Central memory CD8-positive, alpha-beta T cell (primary cell): ENCODE measurements around the gene RND2.
"Not testable (repeated sequence)": the region's sequence is repeated elsewhere in the genome, so short reads cannot be mapped to it uniquely, and the experiment has no call there.

Experiments
- ATAC-seq: fragments of 150-1000 bp; cut with Tn5 transposase; replicated peaks from 2 replicates; pipeline ENCODE4 v1.10.0; 2022; ENCODE audit warnings: mild to moderate bottlenecking, moderate FRiP score, moderate number of reproducible peaks; ENCODE audit not compliant: poor library complexity, severe bottlenecking; ENCODE audit errors: extremely low read depth
- DNase-seq, 2 donors: peaks; one replicate each; pipeline ENCODE4 v3.0.0; 2021; ENCODE audit warnings: low spot score in 2 of 2
- H3K27ac Mint-ChIP-seq: one replicate; pipeline ENCODE4 v1.8.0; 2022; ENCODE audit warnings: low read depth, mild to moderate bottlenecking, moderate library complexity, mixed read lengths
- H3K27me3 Mint-ChIP-seq: one replicate; pipeline ENCODE4 v1.8.0; 2022; ENCODE audit warnings: mixed read lengths
- H3K36me3 Mint-ChIP-seq: one replicate; pipeline ENCODE4 v1.8.0; 2022; ENCODE audit warnings: mild to moderate bottlenecking, moderate library complexity, mixed read lengths; ENCODE audit not compliant: insufficient read depth
- H3K4me1 Mint-ChIP-seq: one replicate; pipeline ENCODE4 v1.8.0; 2022; ENCODE audit warnings: mixed read lengths
- H3K4me3 Mint-ChIP-seq: one replicate; pipeline ENCODE4 v1.8.0; 2022; ENCODE audit warnings: mild to moderate bottlenecking, moderate library complexity, mixed read lengths
- H3K9me3 Mint-ChIP-seq: one replicate; pipeline ENCODE4 v1.8.0; 2022; ENCODE audit warnings: mixed read lengths

Gene RND2, protein sequence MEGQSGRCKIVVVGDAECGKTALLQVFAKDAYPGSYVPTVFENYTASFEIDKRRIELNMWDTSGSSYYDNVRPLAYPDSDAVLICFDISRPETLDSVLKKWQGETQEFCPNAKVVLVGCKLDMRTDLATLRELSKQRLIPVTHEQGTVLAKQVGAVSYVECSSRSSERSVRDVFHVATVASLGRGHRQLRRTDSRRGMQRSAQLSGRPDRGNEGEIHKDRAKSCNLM

GRCh38 chr17:43024407-43025289 is at the start of gene RND2:
TSS of gene RND2 (plus strand) at chr17:43025231. CDS start at chr17:43025348, 117 bp downstream.
- DNase-seq (peak; percentile 64 to 66), ATAC-seq (peak; percentile 61)
- Mint-ChIP-seq H3K9me3 (no peaks in the 10 kb centered on the region), H3K27me3 (no peaks in the 10 kb centered on the region), H3K36me3 (peaks cover 13% of the 10 kb centered on the region), H3K4me3 (peak within 1 kb of the TSS; percentile 93), H3K4me1 (peaks cover 31% of the 10 kb centered on the region), H3K27ac (peak within 1 kb of the TSS; percentile 94)

DNA sequence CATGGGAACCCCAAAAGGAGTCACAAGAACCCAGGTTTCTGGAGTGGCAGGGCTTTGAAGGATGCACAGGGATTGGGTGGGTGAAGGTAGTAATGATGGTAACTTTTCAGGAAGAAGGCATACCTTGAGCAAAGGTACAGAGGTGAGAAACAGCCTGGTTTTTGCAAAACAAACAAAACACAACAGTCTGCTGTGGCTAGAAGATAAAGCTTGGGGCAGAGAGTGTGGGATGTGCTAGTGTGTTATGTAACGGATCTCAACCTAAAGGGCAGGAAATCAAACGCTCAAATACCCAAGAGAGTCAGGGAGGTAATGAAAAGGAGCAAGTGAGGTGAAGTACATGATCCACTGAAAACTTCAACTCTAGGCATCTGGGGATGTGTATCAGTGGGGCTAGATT is 49.8 kb upstream of the RND2 start:
- Mint-ChIP-seq H3K36me3 (peaks cover 8% of the 10 kb centered on the region), H3K27ac (no peak overlapping the region), H3K9me3 (no peaks in the 10 kb centered on the region), H3K4me1 (peaks cover 11% of the 10 kb centered on the region), H3K27me3 (no peaks in the 10 kb centered on the region), H3K4me3 (no peak overlapping the region)
- ATAC-seq (no peak), DNase-seq (no peak)

DNA sequence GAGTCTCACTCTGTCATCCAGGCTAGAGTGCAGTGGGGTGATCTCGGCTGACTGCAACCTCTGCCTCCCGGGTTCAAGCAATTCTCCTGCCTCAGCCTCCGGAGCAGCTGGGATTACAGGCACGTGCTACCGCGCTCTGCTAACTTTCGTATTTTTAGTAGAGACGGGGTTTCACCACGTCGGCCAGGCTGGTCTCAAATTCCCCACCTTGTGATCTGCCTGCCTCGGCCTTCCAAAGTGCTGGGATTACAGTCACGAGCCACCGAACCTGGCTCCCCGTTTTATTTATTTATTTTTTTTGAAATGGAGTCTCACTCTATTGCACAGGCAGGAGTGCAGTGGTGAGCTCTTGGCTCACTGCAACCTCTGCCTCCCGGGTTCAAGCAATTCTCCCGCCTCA is 49.3 kb upstream of the RND2 start:
- H3K36me3 Mint-ChIP-seq, H3K27ac Mint-ChIP-seq, H3K9me3 Mint-ChIP-seq, H3K4me3 Mint-ChIP-seq, H3K27me3 Mint-ChIP-seq, ATAC-seq, DNase-seq: not testable (repeated sequence)
- peaks cover 15% of the 10 kb centered on the region for H3K4me1 Mint-ChIP-seq

DNA sequence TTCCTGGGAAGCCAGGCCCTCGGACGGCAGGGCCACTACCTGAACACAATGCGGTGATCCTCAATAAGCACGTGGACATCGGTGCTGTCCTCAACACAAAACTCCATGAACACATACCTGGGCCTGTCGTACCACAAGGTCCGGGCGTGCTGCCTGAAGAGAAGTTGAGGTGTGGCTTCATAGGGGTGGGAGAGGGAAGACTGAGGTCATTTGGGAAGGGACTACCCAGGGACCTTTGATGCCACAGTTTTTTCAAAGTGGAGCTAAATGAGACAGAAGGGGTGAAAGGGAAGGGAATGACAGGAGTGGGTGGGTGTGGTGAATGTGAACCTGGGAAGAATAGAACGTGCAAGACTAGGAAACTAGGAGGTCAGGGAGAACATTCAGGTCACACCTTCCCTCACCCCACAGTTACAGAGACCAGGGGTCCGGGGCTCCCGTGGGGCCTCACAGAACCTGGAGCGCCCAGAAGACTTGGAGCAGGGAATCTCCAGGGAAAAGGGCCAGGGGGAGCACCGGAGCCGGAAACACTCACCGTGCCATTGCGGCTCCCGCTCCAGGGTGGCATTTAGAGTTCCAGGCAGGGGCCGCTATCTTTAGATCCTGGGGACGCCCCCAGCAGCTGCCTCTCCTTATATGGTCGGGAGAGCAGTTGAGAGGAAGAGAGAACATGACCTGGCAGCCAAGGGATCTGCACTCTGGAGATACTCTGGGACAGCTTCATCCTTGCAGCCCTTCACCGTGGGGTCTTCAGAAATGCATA is 45.3 kb upstream of the RND2 start, which contains the start of gene PTGES3L:
Gene PTGES3L (minus strand): TSS at position 570 of the 763 bp plus-strand sequence. CDS start 27 bp downstream, at position 543.
- Mint-ChIP-seq H3K27ac (peak within 1 kb of the TSS; percentile 92), H3K4me3 (peak within 1 kb of the TSS; percentile 96), H3K36me3 (peaks cover 26% of the 10 kb centered on the region), H3K9me3 (no peaks in the 10 kb centered on the region), H3K27me3 (no peaks in the 10 kb centered on the region), H3K4me1 (peaks cover 31% of the 10 kb centered on the region)
- DNase-seq (no peak), ATAC-seq (peak; percentile 20)

GRCh38 chr17:42980274-42980765 is 44.7 kb upstream of the RND2 start, which contains the start of gene RUNDC1:
TSS of gene RUNDC1 (plus strand) at chr17:42980565. CDS start at chr17:42980577, 12 bp downstream.
- ATAC-seq (peak; percentile 85), DNase-seq (peak; percentile 81 to 83)
- peak within 1 kb of the TSS; percentile 96 for H3K4me3 Mint-ChIP-seq
- H3K27me3 Mint-ChIP-seq, result no peaks in the 10 kb centered on the region
- peaks cover 30% of the 10 kb centered on the region for H3K36me3 Mint-ChIP-seq
- no peaks in the 10 kb centered on the region for H3K9me3 Mint-ChIP-seq
- peak within 1 kb of the TSS; percentile 92 for H3K27ac Mint-ChIP-seq
- peaks cover 31% of the 10 kb centered on the region for H3K4me1 Mint-ChIP-seq

DNA sequence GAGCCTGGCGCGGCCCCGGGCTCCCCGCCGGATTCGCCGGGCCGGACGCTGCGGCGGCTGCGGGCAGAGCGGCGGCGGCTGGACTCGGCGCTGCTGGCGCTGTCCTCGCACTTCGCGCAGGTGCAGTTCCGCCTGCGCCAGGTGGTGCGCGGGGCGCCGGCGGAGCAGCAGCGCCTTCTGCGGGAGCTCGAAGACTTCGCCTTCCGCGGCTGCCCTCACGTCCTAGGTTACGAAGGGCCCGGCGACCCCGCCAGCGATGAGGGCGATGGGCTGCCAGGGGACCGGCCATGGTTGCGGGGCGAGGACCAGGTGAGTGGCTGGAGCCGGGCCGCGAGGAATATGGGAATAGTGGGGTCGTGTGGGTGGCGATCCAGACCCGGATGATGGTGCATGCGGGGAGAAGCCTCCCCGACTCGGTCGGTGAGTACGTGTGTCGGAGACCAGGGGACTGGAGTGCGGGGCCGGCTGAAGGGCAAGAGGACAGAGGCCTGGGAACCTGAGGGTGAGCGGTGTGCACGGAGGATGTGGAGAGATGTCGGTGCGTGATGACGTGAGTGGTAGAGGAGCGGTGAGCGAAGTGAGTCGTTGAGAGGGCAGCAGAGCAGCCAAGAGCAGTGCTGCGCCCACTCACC is 44.1 kb upstream of the RND2 start:
- Mint-ChIP-seq H3K27ac (peak overlapping the region; percentile 92), H3K4me1 (peaks cover 31% of the 10 kb centered on the region), H3K27me3 (no peaks in the 10 kb centered on the region), H3K9me3 (no peaks in the 10 kb centered on the region), H3K36me3 (peaks cover 33% of the 10 kb centered on the region), H3K4me3 (peak overlapping the region; percentile 96)
- ATAC-seq (peak; percentile 70), DNase-seq (peak in 1 of 2 donors; percentile 33)

DNA sequence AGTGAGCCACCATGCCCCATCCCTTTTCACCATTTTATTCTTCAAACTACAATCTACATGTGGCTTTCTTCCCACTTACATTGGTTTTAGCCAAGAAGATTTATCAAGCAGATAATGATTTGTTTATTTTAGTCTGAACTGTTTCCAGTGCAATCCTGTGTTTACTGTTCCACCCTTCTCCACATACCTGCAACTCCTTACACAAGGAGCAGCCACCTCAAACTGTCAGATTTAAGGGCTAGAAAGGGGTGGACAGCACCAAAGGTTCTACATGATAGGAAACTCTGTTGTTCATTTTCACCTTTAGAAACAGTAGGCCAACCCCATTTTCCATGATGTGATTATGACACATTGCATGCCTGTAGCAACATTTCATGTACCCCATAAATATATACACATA is 42.8 kb upstream of the RND2 start:
- DNase-seq, result no peak
- H3K9me3 Mint-ChIP-seq, result no peaks in the 10 kb centered on the region
- H3K4me3 Mint-ChIP-seq, result peak overlapping the region; percentile 96
- H3K4me1 Mint-ChIP-seq, result peaks cover 31% of the 10 kb centered on the region
- no peaks in the 10 kb centered on the region for H3K27me3 Mint-ChIP-seq
- H3K36me3 Mint-ChIP-seq, result peaks cover 43% of the 10 kb centered on the region
- no peak for ATAC-seq
- H3K27ac Mint-ChIP-seq, result no peak overlapping the region

DNA sequence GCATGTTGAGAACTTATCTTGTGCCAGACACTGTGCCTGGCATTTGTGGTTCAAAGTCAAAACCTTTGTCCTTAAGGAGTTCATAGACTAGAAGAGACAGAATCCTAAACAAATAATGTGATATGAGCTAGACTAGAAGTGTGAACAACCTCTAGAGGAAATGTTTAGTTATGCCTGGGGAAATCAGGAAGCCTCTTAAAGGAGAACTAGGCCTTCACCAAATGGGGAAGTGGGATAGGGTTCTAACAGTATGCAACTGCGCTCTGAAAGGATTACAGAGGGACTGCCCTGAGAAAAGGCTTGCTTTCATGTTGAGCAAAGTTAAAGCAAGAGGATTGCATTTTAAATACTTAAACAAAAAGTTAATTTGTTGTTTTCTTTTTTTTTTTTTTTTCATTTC is 39.8 kb upstream of the RND2 start:
- Mint-ChIP-seq H3K4me1 (peaks cover 21% of the 10 kb centered on the region), H3K27ac (peak overlapping the region; percentile 82), H3K9me3 (no peaks in the 10 kb centered on the region), H3K36me3 (peaks cover 59% of the 10 kb centered on the region), H3K27me3 (no peaks in the 10 kb centered on the region), H3K4me3 (no peak overlapping the region)
- ATAC-seq (no peak), DNase-seq (no peak)

DNA sequence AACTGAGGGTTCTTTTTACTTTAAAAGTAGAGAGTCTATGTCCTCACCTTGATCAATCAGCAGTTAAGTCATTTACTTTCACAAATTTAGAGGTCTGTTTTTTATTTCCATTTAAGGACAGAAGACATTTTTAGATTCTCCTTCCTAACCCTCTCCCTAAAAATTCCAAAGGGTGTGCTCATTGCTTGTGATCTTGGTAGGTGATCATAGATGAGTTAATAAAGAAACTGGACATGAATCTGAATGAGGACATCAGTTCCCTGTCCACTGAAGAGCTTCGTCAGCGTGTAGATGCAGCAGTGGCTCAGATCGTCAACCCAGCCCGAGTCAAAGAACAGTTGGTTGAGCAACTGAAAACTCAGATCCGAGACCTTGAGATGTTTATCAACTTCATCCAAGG is 35.9 kb upstream of the RND2 start:
- H3K4me3 Mint-ChIP-seq, result no peak overlapping the region
- ATAC-seq (no peak), DNase-seq (no peak)
- H3K4me1 Mint-ChIP-seq, result peaks cover 5% of the 10 kb centered on the region
- no peaks in the 10 kb centered on the region for H3K27me3 Mint-ChIP-seq
- peaks cover 62% of the 10 kb centered on the region for H3K36me3 Mint-ChIP-seq
- no peak overlapping the region for H3K27ac Mint-ChIP-seq
- H3K9me3 Mint-ChIP-seq, result no peaks in the 10 kb centered on the region

DNA sequence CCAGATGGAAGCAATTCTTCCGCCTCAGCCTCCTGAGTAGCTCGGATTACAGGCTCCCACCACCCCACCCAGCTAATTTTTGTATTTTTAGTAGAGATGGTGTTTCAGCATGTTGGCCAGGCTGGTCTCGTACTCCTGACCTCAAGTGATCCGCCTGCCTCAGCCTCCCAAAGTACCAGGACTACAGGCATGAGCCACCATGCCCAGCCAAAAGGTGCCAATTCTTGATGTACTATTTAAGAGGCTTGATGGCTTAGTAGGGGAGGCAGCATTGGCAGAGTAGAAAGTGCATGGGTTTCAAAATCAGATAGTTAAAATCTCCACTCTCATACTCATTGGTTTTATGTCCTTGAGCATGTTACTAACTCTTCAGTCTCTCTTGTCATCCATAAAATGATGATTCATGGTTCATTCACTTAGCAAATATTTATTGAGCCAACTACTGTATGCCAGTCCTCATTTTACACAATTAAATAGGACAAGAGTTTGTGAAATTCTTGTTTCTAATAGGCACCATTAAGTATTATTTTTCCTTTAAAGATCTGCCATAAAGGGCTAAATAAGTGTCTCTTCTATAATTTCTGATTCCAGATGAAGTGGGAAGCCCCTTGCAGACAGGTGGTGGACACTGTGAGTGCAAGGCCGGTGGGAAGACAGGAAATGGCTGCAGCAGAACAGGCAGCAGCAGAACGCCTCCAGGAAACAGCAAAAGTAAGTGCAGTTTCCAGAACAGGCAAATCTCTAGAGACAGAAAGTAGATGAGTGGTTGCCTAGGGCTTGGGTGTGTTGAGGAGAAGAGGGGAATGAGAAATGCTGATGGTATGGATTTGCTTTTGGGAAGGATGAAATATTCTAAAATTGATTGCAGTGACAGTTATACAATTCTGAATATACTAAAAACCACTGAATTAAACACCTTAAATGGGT is 35.0 kb upstream of the RND2 start:
- no peaks in the 10 kb centered on the region for H3K4me1 Mint-ChIP-seq
- peaks cover 58% of the 10 kb centered on the region for H3K36me3 Mint-ChIP-seq
- no peaks in the 10 kb centered on the region for H3K27me3 Mint-ChIP-seq
- ATAC-seq, result no peak
- H3K4me3 Mint-ChIP-seq, result no peak overlapping the region
- no peaks in the 10 kb centered on the region for H3K9me3 Mint-ChIP-seq
- DNase-seq, result no peak
- H3K27ac Mint-ChIP-seq, result no peak overlapping the region

- DNase-seq (no peak), ATAC-seq (no peak)
- Mint-ChIP-seq H3K27ac (no peak overlapping the region), H3K36me3 (peaks cover 46% of the 10 kb centered on the region), H3K4me3 (no peak overlapping the region), H3K4me1 (no peaks in the 10 kb centered on the region), H3K9me3 (no peaks in the 10 kb centered on the region), H3K27me3 (no peaks in the 10 kb centered on the region)
Measured at GRCh38 chr17:42991471-42991870, 33.6 kb upstream of the RND2 start.
